HCT116 (cell line): ENCODE data around the gene AIM2.

Experiments
- ATF3 ChIP-seq: IDR thresholded peaks from 2 replicates; pipeline ENCODE4 v1.6.1; 2012
- CBX3 ChIP-seq: IDR thresholded peaks from 2 replicates; pipeline ENCODE4 v1.6.1; 2012; ENCODE audit warnings: low read depth
- CTCF ChIP-seq, 3 experiments: fragments of 200-600 bp in 1 of 3; sonication (generic) in 1 of 3; IDR thresholded peaks in 2 of 3; conservative IDR thresholded peaks in 1 of 3; 2 replicates each; pipeline ENCODE4 v1.5.1; 2012 to 2017; ENCODE audit warnings: low read depth in 2 of 3, low read length in 2 of 3, antibody characterized with exemption in 1 of 3, borderline replicate concordance in 1 of 3, control low read depth in 1 of 3, mild to moderate bottlenecking in 1 of 3, mixed read lengths in 1 of 3, mixed run types in 1 of 3, moderate library complexity in 1 of 3; ENCODE audit not compliant: insufficient read depth in 1 of 3
- MAX ChIP-seq: IDR thresholded peaks from 2 replicates; pipeline ENCODE4 v1.6.1; 2012
- SP1 ChIP-seq: IDR thresholded peaks from 2 replicates; pipeline ENCODE4 v1.6.1; 2012; ENCODE audit warnings: low read depth
- ZBTB33 ChIP-seq: IDR thresholded peaks from 2 replicates; pipeline ENCODE4 v1.6.1; 2011; ENCODE audit warnings: mild to moderate bottlenecking, low read length, moderate library complexity; ENCODE audit not compliant: insufficient replicate concordance; ENCODE audit errors: extremely low read depth

GRCh38 chr1:159012495-159012894 is 64.1 kb downstream of the AIM2 start:
- TF ChIP-seq CTCF (IDR thresholded peaks at IDR 0.05 in 2 of 3, conservative IDR thresholded peaks at IDR 0.05 in 1 of 3; ENCODE audit: borderline replicate concordance in 1 of 3, insufficient read depth in 1 of 3, low read depth in 2 of 3, low read length in 2 of 3) = no peak
- TF ChIP-seq ATF3 = no peak
- TF ChIP-seq MAX = no peak
- no peak for TF ChIP-seq ZBTB33
- TF ChIP-seq SP1 = no peak
- TF ChIP-seq CBX3 = no peak
